ENCODE results near the gene NAGS. TPM values are rescaled to one million over a fixed set of nuclear protein-coding genes. Genes with fewer than 3 reads are reported as not detected.
"Not testable (repeated sequence)": the region's sequence is repeated elsewhere in the genome, so short reads cannot be mapped to it uniquely, and the experiment has no call there.

Gene NAGS
- polyA plus RNA-seq, 1 of the 3 experiments (the other 2 are of a cell fraction): 1.7 TPM

GRCh38 chr17:44030482-44030881 lies 26.1 kb downstream of the NAGS start (continued):
- TF ChIP-seq IRF3 (IDR thresholded peaks at IDR 0.05; ENCODE audit: low read depth, low read length): no peak
- no peak for TF ChIP-seq MXI1 (IDR thresholded peaks at IDR 0.05; ENCODE audit: low read depth, low read length)
- no peak for TF ChIP-seq ZBTB33 (IDR thresholded peaks at IDR 0.05; ENCODE audit: borderline replicate concordance, low read depth)

- CTCF ChIA-PET: no interaction called here
- no peaks in the 10 kb centered on the region for H3K9me2 ChIP-seq
- H2AFZ ChIP-seq (ENCODE audit: low read depth): no peak overlapping the region
- TF ChIP-seq RCOR1 (IDR thresholded peaks at IDR 0.05; ENCODE audit: low read length) (no peak), EP300 (IDR thresholded peaks at IDR 0.05; ENCODE audit: borderline replicate concordance in 1 of 2, low read depth in 1 of 2, low read length in 1 of 2) (no peak), SMC3 (IDR thresholded peaks at IDR 0.05; ENCODE audit: low read depth, low read length) (no peak), ELF1 (IDR thresholded peaks at IDR 0.05) (no peak), MXI1 (IDR thresholded peaks at IDR 0.05; ENCODE audit: low read depth, low read length) (no peak), MEF2A (IDR thresholded peaks at IDR 0.05; ENCODE audit: borderline replicate concordance, low read depth) (no peak), TAF1 (IDR thresholded peaks at IDR 0.05; ENCODE audit: borderline replicate concordance, low read depth, low read length) (no peak), JUND (IDR thresholded peaks at IDR 0.05) (no peak), USF1 (IDR thresholded peaks at IDR 0.05; ENCODE audit: borderline replicate concordance, low read depth) (no peak), TCF12 (IDR thresholded peaks at IDR 0.05) (no peak)
- no peaks in the 10 kb centered on the region; a peak in 1 of 4 replicates for H3K4me1 ChIP-seq (ENCODE audit: control insufficient read depth in 1 of 2, insufficient read depth in 2 of 2, low read depth in 1 of 2, low read length in 1 of 2)
- H3K4me2 ChIP-seq: no peak overlapping the region
- POLR2A ChIA-PET: no interaction called here
- H3K36me3 ChIP-seq (replicated peaks in 1 of 2; ENCODE audit: control insufficient read depth in 1 of 2, insufficient read depth in 2 of 2, low read length in 1 of 2): peaks cover 47 to 51% of the 10 kb centered on the region in 2 experiments
- no peaks in the 10 kb centered on the region for H3K9me3 ChIP-seq
- no peak overlapping the region for H3K27ac ChIP-seq (ENCODE audit: low read depth in 2 of 2, low read length in 1 of 2)
- peaks cover 8% of the 10 kb centered on the region for H3F3A ChIP-seq (replicated peaks; ENCODE audit: insufficient read depth)
- H4K20me1 ChIP-seq (ENCODE audit: insufficient read depth): no peaks in the 10 kb centered on the region
- no peak overlapping the region for H3K9ac ChIP-seq
- peaks cover 12% of the 10 kb centered on the region for H3K79me2 ChIP-seq (ENCODE audit: insufficient read depth)
- no peak for DNase-seq
- no peaks in the 10 kb centered on the region for H3K27me3 ChIP-seq (ENCODE audit: insufficient read depth)
- H3K4me3 ChIP-seq (ENCODE audit: low read depth in 2 of 2, low read length in 1 of 2): no peak overlapping the region
- WGBS (ENCODE audit: low lambda C conversion rate): 79% methylated on average over 3 of the region's 3 CpGs
Observed at GRCh38 chr17:44033861-44034408, 29.5 kb downstream of the NAGS start.

GRCh38 chr17:44034688-44035087 lies 30.3 kb downstream of the NAGS start:
- H3K9me3 ChIP-seq; H2AFZ ChIP-seq (ENCODE audit: low read depth); POLR2A ChIA-PET; H3K9me2 ChIP-seq; H3K4me2 ChIP-seq; H4K20me1 ChIP-seq (ENCODE audit: insufficient read depth); H3K4me1 ChIP-seq (ENCODE audit: control insufficient read depth in 1 of 2, insufficient read depth in 2 of 2, low read depth in 1 of 2, low read length in 1 of 2); H3K4me3 ChIP-seq (ENCODE audit: low read depth in 2 of 2, low read length in 1 of 2); H3K27ac ChIP-seq (ENCODE audit: low read depth in 2 of 2, low read length in 1 of 2); H3K27me3 ChIP-seq (ENCODE audit: insufficient read depth); DNase-seq; H3K9ac ChIP-seq; H3F3A ChIP-seq (replicated peaks; ENCODE audit: insufficient read depth); CTCF ChIA-PET: not testable (repeated sequence)
- WGBS (ENCODE audit: low lambda C conversion rate): no CpG with 5 or more reads among the region's 3 CpGs
- Histone ChIP-seq H3K36me3 (replicated peaks in 1 of 2; ENCODE audit: control insufficient read depth in 1 of 2, insufficient read depth in 2 of 2, low read length in 1 of 2) (peaks cover 45 to 48% of the 10 kb centered on the region in 2 experiments), H3K79me2 (ENCODE audit: insufficient read depth) (peaks cover 18% of the 10 kb centered on the region)

All from SK-N-SH (cell line).